Upper lobe of left lung (tissue), 4 donors: ENCODE results near the gene POLE.

Source experiments
- POLR2AphosphoS5 ChIP-seq, 2 donors: sonication (generic); formaldehyde crosslinking; IDR thresholded peaks; one replicate each; pipeline ENCODE4 v1.5.1; 2017; ENCODE audit warnings: antibody characterized with exemption in 2 of 2
- TF ChIP-seq, protein P1 (sequence below), 6 experiments: fragments of 450-650 bp in 4 of 6; fragments of 200-600 bp in 2 of 6; sonication (generic) in 2 of 6; IDR thresholded peaks; one replicate each; pipeline ENCODE4 v1.5.1; 2016 to 2019; ENCODE audit warnings: antibody characterized with exemption in 6 of 6

DNA sequence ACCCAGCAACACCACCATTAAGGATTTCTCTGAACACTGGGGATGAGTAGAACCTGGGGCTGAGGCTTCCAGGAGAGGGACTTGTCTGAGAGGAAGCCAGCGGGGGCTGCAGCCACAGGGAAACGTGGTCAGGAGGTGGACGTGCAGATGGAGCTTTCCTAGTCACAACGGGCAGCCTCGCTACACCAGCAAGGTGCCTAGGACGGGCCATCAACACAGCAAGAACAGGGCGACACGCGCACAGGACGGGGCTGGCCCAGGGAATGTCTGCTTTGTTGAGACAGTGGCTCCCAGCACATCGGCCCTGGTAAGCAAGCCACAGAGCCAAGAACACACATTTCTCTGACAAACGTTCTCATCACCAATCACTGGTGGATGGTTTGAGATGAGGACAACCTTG lies 49.2 kb upstream of the POLE start:
- TF ChIP-seq, protein P1, sequence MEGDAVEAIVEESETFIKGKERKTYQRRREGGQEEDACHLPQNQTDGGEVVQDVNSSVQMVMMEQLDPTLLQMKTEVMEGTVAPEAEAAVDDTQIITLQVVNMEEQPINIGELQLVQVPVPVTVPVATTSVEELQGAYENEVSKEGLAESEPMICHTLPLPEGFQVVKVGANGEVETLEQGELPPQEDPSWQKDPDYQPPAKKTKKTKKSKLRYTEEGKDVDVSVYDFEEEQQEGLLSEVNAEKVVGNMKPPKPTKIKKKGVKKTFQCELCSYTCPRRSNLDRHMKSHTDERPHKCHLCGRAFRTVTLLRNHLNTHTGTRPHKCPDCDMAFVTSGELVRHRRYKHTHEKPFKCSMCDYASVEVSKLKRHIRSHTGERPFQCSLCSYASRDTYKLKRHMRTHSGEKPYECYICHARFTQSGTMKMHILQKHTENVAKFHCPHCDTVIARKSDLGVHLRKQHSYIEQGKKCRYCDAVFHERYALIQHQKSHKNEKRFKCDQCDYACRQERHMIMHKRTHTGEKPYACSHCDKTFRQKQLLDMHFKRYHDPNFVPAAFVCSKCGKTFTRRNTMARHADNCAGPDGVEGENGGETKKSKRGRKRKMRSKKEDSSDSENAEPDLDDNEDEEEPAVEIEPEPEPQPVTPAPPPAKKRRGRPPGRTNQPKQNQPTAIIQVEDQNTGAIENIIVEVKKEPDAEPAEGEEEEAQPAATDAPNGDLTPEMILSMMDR (IDR thresholded peaks at IDR 0.05), result no peak
- TF ChIP-seq POLR2AphosphoS5 (IDR thresholded peaks at IDR 0.05), result no peak
